Measurements from ENCODE around the gene ZNF629.

DNA sequence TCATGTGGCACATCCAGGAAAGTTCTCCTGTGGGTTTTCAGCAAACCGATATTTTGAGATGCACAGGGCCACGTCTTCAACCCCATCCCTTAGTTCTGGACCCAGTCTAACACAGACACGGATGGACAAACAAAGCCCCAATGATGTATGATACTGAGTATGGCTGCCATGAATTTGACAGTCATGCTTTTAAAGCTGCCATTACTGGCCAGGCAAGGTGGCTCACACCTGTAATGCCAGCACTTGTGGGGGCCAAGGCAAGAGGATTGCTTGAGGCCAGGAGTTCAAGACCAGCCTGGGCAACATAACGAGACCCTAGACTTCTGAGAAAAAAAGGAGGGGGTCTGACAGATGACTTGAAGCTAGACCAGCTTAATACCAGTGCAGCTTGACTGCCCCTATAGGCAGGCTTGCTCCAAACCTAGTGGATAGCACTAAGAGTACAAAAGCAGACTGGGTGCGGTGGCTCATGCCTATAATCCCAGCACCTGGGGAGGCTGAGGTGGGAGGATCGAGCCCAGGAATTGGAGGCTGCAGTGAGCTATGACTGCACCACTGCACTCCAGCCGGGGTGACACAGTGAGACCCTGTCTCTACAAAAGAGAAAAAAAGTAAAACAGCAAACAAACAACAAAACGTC is 10.8 kb upstream of the ZNF629 start:
- TF ChIP-seq ARNTL (CRISPR knock-in tag; IDR thresholded peaks at IDR 0.05; ENCODE audit: borderline replicate concordance, low read depth) (no peak), ISL1 (CRISPR knock-in tag; IDR thresholded peaks at IDR 0.05) (no peak), ZNF565 (CRISPR knock-in tag; conservative IDR thresholded peaks at IDR 0.05; ENCODE audit: low read depth) (no peak), ZC3H10 (CRISPR knock-in tag; IDR thresholded peaks at IDR 0.05) (no peak), ZFP30 (CRISPR knock-in tag; IDR thresholded peaks at IDR 0.05) (no peak), CSDC2 (CRISPR knock-in tag; IDR thresholded peaks at IDR 0.05) (no peak), ESRRG (CRISPR knock-in tag; IDR thresholded peaks at IDR 0.05) (no peak)
- TF ChIP-seq, protein P1, sequence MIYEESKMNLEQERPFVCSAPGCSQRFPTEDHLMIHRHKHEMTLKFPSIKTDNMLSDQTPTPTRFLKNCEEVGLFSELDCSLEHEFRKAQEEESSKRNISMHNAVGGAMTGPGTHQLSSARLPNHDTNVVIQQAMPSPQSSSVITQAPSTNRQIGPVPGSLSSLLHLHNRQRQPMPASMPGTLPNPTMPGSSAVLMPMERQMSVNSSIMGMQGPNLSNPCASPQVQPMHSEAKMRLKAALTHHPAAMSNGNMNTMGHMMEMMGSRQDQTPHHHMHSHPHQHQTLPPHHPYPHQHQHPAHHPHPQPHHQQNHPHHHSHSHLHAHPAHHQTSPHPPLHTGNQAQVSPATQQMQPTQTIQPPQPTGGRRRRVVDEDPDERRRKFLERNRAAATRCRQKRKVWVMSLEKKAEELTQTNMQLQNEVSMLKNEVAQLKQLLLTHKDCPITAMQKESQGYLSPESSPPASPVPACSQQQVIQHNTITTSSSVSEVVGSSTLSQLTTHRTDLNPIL (CRISPR knock-in tag; IDR thresholded peaks at IDR 0.05; ENCODE audit: low read depth) = no peak
- TF ChIP-seq, protein P2, sequence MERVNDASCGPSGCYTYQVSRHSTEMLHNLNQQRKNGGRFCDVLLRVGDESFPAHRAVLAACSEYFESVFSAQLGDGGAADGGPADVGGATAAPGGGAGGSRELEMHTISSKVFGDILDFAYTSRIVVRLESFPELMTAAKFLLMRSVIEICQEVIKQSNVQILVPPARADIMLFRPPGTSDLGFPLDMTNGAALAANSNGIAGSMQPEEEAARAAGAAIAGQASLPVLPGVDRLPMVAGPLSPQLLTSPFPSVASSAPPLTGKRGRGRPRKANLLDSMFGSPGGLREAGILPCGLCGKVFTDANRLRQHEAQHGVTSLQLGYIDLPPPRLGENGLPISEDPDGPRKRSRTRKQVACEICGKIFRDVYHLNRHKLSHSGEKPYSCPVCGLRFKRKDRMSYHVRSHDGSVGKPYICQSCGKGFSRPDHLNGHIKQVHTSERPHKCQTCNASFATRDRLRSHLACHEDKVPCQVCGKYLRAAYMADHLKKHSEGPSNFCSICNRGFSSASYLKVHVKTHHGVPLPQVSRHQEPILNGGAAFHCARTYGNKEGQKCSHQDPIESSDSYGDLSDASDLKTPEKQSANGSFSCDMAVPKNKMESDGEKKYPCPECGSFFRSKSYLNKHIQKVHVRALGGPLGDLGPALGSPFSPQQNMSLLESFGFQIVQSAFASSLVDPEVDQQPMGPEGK (CRISPR knock-in tag; IDR thresholded peaks at IDR 0.05; ENCODE audit: borderline replicate concordance) = no peak
- TF ChIP-seq, protein P3, sequence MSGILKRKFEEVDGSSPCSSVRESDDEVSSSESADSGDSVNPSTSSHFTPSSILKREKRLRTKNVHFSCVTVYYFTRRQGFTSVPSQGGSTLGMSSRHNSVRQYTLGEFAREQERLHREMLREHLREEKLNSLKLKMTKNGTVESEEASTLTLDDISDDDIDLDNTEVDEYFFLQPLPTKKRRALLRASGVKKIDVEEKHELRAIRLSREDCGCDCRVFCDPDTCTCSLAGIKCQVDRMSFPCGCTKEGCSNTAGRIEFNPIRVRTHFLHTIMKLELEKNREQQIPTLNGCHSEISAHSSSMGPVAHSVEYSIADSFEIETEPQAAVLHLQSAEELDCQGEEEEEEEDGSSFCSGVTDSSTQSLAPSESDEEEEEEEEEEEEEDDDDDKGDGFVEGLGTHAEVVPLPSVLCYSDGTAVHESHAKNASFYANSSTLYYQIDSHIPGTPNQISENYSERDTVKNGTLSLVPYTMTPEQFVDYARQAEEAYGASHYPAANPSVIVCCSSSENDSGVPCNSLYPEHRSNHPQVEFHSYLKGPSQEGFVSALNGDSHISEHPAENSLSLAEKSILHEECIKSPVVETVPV (CRISPR knock-in tag; IDR thresholded peaks at IDR 0.05) = no peak
